ENCODE data around the gene OR1A2. TPM values are rescaled to one million over a fixed set of nuclear protein-coding genes. Genes with fewer than 3 reads are reported as not detected.
"Not testable (repeated sequence)": the region's sequence is repeated elsewhere in the genome, so short reads cannot be mapped to it uniquely, and the experiment has no call there.

The OR1A2 gene
- total and polyA plus RNA-seq, 12 donors = not detected

DNA sequence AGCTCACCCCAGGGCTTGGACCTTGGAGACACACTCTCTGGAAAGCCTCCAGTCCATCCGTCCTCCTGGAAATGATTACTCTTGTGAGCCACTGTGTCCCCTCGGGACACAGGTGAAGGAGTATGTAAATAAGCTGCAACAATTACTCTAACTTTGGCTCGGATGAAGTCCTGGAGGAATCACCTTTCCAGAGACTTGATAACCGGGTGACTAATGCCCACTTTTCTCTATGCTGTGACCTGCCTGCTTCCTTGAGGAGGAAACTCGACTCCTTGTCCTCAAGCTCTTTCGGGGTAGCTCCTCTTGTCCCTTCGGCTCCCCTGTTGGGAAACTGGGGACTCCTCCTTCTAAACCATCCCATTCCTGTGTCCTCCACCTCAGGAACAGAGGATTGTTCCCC is 10.0 kb downstream of the OR1A2 start, which contains the start of gene OR1A1:
Gene OR1A1 (plus strand): TSS at position 301 of the 400 bp plus-strand sequence. CDS start 7,954 bp downstream, outside the sequence.
- Histone ChIP-seq H3K4me1 (no peaks in the 10 kb centered on the region), H3K9me3 (peaks cover 0 to 23% (median 0%) of the 10 kb centered on the region in 11 donors), H3K4me3 (no peak within 1 kb of the TSS), H3K36me3 (no peaks in the 10 kb centered on the region), H3K27me3 (no peaks in the 10 kb centered on the region), H3K27ac (no peak within 1 kb of the TSS)
- WGBS, 2 donors = 66% methylated on average over 7 of the region's 7 CpGs
- ATAC-seq = no peak
- DNase-seq = no peak
- TF ChIP-seq, protein P1, sequence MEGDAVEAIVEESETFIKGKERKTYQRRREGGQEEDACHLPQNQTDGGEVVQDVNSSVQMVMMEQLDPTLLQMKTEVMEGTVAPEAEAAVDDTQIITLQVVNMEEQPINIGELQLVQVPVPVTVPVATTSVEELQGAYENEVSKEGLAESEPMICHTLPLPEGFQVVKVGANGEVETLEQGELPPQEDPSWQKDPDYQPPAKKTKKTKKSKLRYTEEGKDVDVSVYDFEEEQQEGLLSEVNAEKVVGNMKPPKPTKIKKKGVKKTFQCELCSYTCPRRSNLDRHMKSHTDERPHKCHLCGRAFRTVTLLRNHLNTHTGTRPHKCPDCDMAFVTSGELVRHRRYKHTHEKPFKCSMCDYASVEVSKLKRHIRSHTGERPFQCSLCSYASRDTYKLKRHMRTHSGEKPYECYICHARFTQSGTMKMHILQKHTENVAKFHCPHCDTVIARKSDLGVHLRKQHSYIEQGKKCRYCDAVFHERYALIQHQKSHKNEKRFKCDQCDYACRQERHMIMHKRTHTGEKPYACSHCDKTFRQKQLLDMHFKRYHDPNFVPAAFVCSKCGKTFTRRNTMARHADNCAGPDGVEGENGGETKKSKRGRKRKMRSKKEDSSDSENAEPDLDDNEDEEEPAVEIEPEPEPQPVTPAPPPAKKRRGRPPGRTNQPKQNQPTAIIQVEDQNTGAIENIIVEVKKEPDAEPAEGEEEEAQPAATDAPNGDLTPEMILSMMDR (IDR thresholded peaks at IDR 0.05) = no peak
- intact Hi-C loops (cut with DNase I) = no loop called here

DNA sequence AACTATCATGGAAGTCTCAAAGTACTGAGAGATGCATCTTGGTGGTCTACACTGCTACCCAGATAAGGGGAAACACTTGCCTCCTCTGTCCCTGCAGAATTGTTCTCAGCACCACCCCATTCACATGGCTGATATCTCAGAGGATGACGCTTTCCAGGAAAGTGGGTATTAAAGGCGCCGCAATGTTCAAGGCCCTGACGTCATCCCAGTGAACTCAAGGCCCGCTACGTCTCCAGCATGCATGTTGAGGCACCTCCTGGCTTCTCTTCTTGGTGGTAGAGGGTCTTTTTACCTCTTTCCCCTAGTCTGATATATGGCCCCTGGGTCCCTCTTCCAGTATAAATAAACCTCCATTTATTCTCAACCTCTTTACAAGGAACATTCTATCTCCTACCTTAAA is 11.2 kb downstream of the OR1A2 start:
- Histone ChIP-seq H3K36me3 (no peaks in the 10 kb centered on the region), H3K27me3 (no peaks in the 10 kb centered on the region), H3K9me3 (peaks cover 0 to 13% (median 0%) of the 10 kb centered on the region in 11 donors), H3K4me3 (no peak overlapping the region), H3K4me1 (no peaks in the 10 kb centered on the region), H3K27ac (no peak overlapping the region)
- intact Hi-C loops (cut with DNase I) = no loop called here
- TF ChIP-seq, protein P1 (IDR thresholded peaks at IDR 0.05) = no peak
- no peak for DNase-seq
- ATAC-seq = no peak
- 80 to 88% methylated on average over 6 of the region's 6 CpGs for WGBS, 2 donors

DNA sequence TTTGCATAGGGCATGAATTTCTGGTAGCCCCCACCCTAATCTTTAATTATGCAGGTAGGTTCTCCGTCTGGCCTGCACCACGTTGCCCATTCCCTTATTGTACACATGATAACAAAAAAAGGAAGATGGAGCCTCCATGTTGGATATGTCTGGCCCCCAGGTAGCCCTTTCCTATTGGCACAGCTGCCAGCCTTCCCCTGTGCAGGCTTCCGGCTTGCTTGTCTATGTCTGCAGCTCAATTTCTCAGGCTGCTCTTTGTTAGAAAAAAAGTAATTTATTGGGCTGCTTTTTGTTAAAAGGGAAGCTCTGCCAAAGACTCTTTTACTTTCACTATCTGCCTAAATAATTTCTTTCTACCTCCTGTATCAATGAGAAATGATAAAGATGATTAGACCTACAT is 15.7 kb downstream of the OR1A2 start:
- intact Hi-C loops (cut with DNase I) = no loop called here
- TF ChIP-seq, protein P1 (IDR thresholded peaks at IDR 0.05) = no peak
- H3K36me3 ChIP-seq = no peaks in the 10 kb centered on the region
- H3K4me1 ChIP-seq = no peaks in the 10 kb centered on the region
- ATAC-seq (no peak), DNase-seq (no peak)
- H3K27me3 ChIP-seq = peaks cover 0 to 12% (median 0%) of the 10 kb centered on the region in 7 donors
- 78 to 83% methylated on average over 3 of the region's 3 CpGs for WGBS, 2 donors
- H3K9me3 ChIP-seq = peaks cover 0 to 18% (median 0%) of the 10 kb centered on the region in 11 donors
- H3K4me3 ChIP-seq = no peak overlapping the region
- no peak overlapping the region for H3K27ac ChIP-seq

DNA sequence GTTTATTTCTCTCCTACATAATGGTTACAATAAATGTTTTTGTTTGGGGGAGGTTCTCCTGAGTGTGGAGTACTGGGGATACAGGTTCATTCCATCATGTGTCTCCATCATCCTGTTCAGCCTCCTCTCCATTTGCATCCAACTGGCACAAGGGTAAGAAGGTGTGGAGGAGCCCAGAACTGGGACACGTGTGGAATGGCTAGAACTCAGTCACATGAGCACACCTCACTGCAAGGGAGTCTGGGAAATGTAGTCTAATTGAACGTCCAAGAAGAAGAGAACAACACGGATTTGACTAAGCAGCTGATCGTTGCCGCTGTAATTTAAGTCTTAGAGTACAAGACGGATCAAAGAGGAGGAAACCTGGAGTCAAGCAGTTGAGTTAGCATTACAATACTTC is 16.3 kb downstream of the OR1A2 start:
- Histone ChIP-seq H3K9me3 (peaks cover 0 to 24% (median 0%) of the 10 kb centered on the region in 11 donors), H3K36me3 (no peaks in the 10 kb centered on the region), H3K27me3 (peaks cover 0 to 12% (median 0%) of the 10 kb centered on the region in 7 donors), H3K4me1 (no peaks in the 10 kb centered on the region), H3K4me3 (no peak overlapping the region), H3K27ac (no peak overlapping the region)
- ATAC-seq = no peak
- no peak for DNase-seq
- intact Hi-C loops (cut with DNase I) = no loop called here
- WGBS, 2 donors = 58 to 59% methylated on average over 6 of the region's 6 CpGs
- TF ChIP-seq, protein P1 (IDR thresholded peaks at IDR 0.05) = no peak

DNA sequence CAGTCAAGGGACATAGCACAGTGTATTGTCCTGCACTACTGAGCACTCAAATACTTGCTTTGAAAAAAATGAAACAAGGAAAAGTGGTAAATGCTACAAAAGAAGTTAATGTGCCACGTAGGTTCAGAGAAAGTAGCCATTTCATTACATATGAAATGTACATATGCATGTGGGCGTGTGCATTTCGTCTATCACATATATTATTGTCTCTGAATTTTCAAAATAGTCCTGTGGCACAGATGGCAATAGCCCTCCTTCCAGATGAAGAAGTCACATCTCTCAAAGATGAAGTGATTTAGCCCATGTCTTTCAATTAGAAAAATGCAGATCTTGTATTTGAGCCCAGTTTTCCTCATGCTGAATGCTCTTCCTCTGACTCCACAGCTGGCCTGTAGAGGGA is 22.7 kb downstream of the OR1A2 start:
- H3K9me3 ChIP-seq = peaks cover 0 to 24% (median 0%) of the 10 kb centered on the region in 11 donors
- H3K4me1 ChIP-seq; intact Hi-C loops (cut with DNase I); DNase-seq; ATAC-seq; H3K4me3 ChIP-seq; H3K27me3 ChIP-seq; H3K36me3 ChIP-seq; H3K27ac ChIP-seq: not testable (repeated sequence)
- 62 to 65% methylated on average over 3 of the region's 3 CpGs for WGBS, 2 donors
